VCaP (cell line): ENCODE measurements around the gene PSTPIP1.
A peak's percentile ranks its signal among the peaks of the same experiment; 100 is the strongest.

Experiments
- H3K27ac ChIP-seq: fragments of 450-650 bp; 2 replicates; pipeline ENCODE4 v1.5.1; 2017
- CTCF ChIP-seq: fragments of 450-650 bp; conservative IDR thresholded peaks from 2 replicates; pipeline ENCODE4 v1.5.1; 2017; ENCODE audit warnings: mild to moderate bottlenecking, moderate library complexity

The PSTPIP1 gene

GRCh38 chr15:77046704-77047412 lies 51.9 kb downstream of the PSTPIP1 start:
- no peak overlapping the region for H3K27ac ChIP-seq
- TF ChIP-seq CTCF: no peak

- no peak for TF ChIP-seq CTCF
- no peak overlapping the region for H3K27ac ChIP-seq
Observed at GRCh38 chr15:77048135-77048876, 53.4 kb downstream of the PSTPIP1 start.

GRCh38 chr15:77052556-77052955 lies 57.6 kb downstream of the PSTPIP1 start:
- peak overlapping the region; percentile 61 for H3K27ac ChIP-seq
- no peak for TF ChIP-seq CTCF

GRCh38 chr15:77053709-77054108 lies 58.8 kb downstream of the PSTPIP1 start:
- H3K27ac ChIP-seq: no peak overlapping the region
- no peak for TF ChIP-seq CTCF

- TF ChIP-seq CTCF: no peak
- no peak overlapping the region for H3K27ac ChIP-seq
Observed at GRCh38 chr15:77057072-77057471, 62.1 kb downstream of the PSTPIP1 start.

GRCh38 chr15:77057685-77058084 lies 62.8 kb downstream of the PSTPIP1 start:
- no peak overlapping the region for H3K27ac ChIP-seq
- no peak for TF ChIP-seq CTCF

- no peak for TF ChIP-seq CTCF
- H3K27ac ChIP-seq: no peak overlapping the region
Observed at GRCh38 chr15:77058468-77058867, 63.5 kb downstream of the PSTPIP1 start.
